GM18873 (cell line): ENCODE measurements around the gene MIF.
"Not testable (repeated sequence)": the region's sequence is repeated elsewhere in the genome, so short reads cannot be mapped to it uniquely, and the experiment has no call there.

Source experiments
- ATAC-seq: cut with Tn5 transposase; IDR thresholded peaks from one replicate; pipeline ENCODE4 v1.9.1; 2021; ENCODE audit warnings: mild to moderate bottlenecking, moderate library complexity, moderate number of reproducible peaks; ENCODE audit not compliant: unreplicated experiment, low FRiP score

The MIF gene

GRCh38 chr22:23893945-23894709, at the start of gene MIF:
Gene MIF, plus strand, starts transcription at chr22:23894383. Its CDS starts 92 bp downstream, at chr22:23894475.
- peak; percentile 73 for ATAC-seq

- ATAC-seq, result peak; percentile 1
Observed at GRCh38 chr22:23844739-23845202, 49.4 kb upstream of the MIF start.

- no peak for ATAC-seq
Observed at GRCh38 chr22:23845265-23846080, 48.7 kb upstream of the MIF start.

- no peak for ATAC-seq
Observed at GRCh38 chr22:23846081-23846469, 48.1 kb upstream of the MIF start.

GRCh38 chr22:23847310-23847920, 46.8 kb upstream of the MIF start:
- ATAC-seq, result no peak

- ATAC-seq, result no peak
Observed at GRCh38 chr22:23847991-23848864, 46.0 kb upstream of the MIF start.

- ATAC-seq, result no peak
Observed at GRCh38 chr22:23849009-23850006, 44.9 kb upstream of the MIF start.

- peak; percentile 61 for ATAC-seq
Observed at GRCh38 chr22:23850136-23850611, 44.0 kb upstream of the MIF start.

- peak; percentile 38 for ATAC-seq
Observed at GRCh38 chr22:23856721-23857605, 37.2 kb upstream of the MIF start.

GRCh38 chr22:23857606-23858483, 36.3 kb upstream of the MIF start, which contains the start of gene SLC2A11:
Gene SLC2A11, plus strand, starts transcription at chr22:23857875. Its CDS starts 125 bp downstream, at chr22:23858000.
- peak; percentile 95 for ATAC-seq

GRCh38 chr22:23858484-23858815, 35.7 kb upstream of the MIF start:
- ATAC-seq, result no peak

GRCh38 chr22:23859201-23859600, 35.0 kb upstream of the MIF start:
- ATAC-seq, result no peak

GRCh38 chr22:23860187-23860586, 34.0 kb upstream of the MIF start:
- ATAC-seq, result not testable (repeated sequence)

GRCh38 chr22:23862103-23862502, 32.1 kb upstream of the MIF start:
- no peak for ATAC-seq

- not testable (repeated sequence) for ATAC-seq
Observed at GRCh38 chr22:23864499-23865154, 29.6 kb upstream of the MIF start.

- ATAC-seq, result no peak
Observed at GRCh38 chr22:23868580-23868979, 25.6 kb upstream of the MIF start.
